HUES64 (cell line): Measurements from ENCODE around the gene NR1D1.

ENCODE experiments used
- H3K27ac ChIP-seq: 2 replicates; pipeline ENCODE4 v1.7.0; 2013; ENCODE audit warnings: low read depth, low read length, inconsistent platforms
- H3K27me3 ChIP-seq: 2 replicates; pipeline ENCODE4 v1.6.1; 2013; ENCODE audit warnings: mild to moderate bottlenecking, low read length; ENCODE audit not compliant: insufficient read depth
- H3K36me3 ChIP-seq: 2 replicates; pipeline ENCODE4 v1.6.1; 2013; ENCODE audit warnings: mild to moderate bottlenecking, low read length; ENCODE audit not compliant: insufficient read depth
- H3K4me1 ChIP-seq: 2 replicates; pipeline ENCODE4 v1.6.1; 2013; ENCODE audit warnings: mild to moderate bottlenecking, low read length, moderate library complexity; ENCODE audit not compliant: insufficient read depth
- H3K4me3 ChIP-seq: 2 replicates; pipeline ENCODE4 v1.5.1; 2013; ENCODE audit warnings: mild to moderate bottlenecking, low read length, moderate library complexity
- H3K9ac ChIP-seq: 2 replicates; pipeline ENCODE4 v1.6.1; 2013; ENCODE audit warnings: mild to moderate bottlenecking, low read depth, low read length
- H3K9me3 ChIP-seq: 2 replicates; pipeline ENCODE4 v1.6.1; 2013; ENCODE audit warnings: low read depth, low read length; ENCODE audit not compliant: insufficient read depth
- WGBS: fragments of 150-250, 120-280 bp; methylation state at CpG from one replicate; pipeline ENCODE4 v1.1.7; 2013; ENCODE audit warnings: missing lambda C conversion rate; 5-methylcytosine and 5-hydroxymethylcytosine counted together

Gene NR1D1

GRCh38 chr17:40084477-40084876 is 15.9 kb downstream of the NR1D1 start:
- 96% methylated on average over 14 of the region's 14 CpGs for WGBS
- H3K4me1 ChIP-seq, result no peaks in the 10 kb centered on the region; the same call in 1 of the 2 replicates
- H3K9ac ChIP-seq, result no peak overlapping the region
- no peaks in the 10 kb centered on the region for H3K27me3 ChIP-seq
- no peak overlapping the region for H3K27ac ChIP-seq
- no peaks in the 10 kb centered on the region for H3K9me3 ChIP-seq
- H3K36me3 ChIP-seq, result peaks cover 19% of the 10 kb centered on the region
- no peak overlapping the region for H3K4me3 ChIP-seq

- no peaks in the 10 kb centered on the region for H3K36me3 ChIP-seq
- H3K27me3 ChIP-seq, result no peaks in the 10 kb centered on the region
- WGBS, result 90% methylated on average over 3 of the region's 3 CpGs
- no peaks in the 10 kb centered on the region for H3K9me3 ChIP-seq
- H3K4me3 ChIP-seq, result no peak overlapping the region
- H3K4me1 ChIP-seq, result peaks cover 3% of the 10 kb centered on the region
- H3K27ac ChIP-seq, result no peak overlapping the region
- no peak overlapping the region for H3K9ac ChIP-seq
Measured at GRCh38 chr17:40079545-40079944, 20.8 kb downstream of the NR1D1 start.

GRCh38 chr17:40076591-40076990 is 23.8 kb downstream of the NR1D1 start:
- no peaks in the 10 kb centered on the region for H3K36me3 ChIP-seq
- no peak overlapping the region for H3K9ac ChIP-seq
- WGBS, result 95% methylated on average over 6 of the region's 7 CpGs
- no peaks in the 10 kb centered on the region for H3K9me3 ChIP-seq
- no peaks in the 10 kb centered on the region for H3K27me3 ChIP-seq
- H3K4me3 ChIP-seq, result no peak overlapping the region
- peaks cover 7% of the 10 kb centered on the region for H3K4me1 ChIP-seq
- H3K27ac ChIP-seq, result no peak overlapping the region

GRCh38 chr17:40075942-40076498 is 24.4 kb downstream of the NR1D1 start:
- no peak overlapping the region for H3K27ac ChIP-seq
- WGBS, result 92% methylated on average over 8 of the region's 8 CpGs
- no peaks in the 10 kb centered on the region for H3K27me3 ChIP-seq
- peaks cover 13% of the 10 kb centered on the region for H3K4me1 ChIP-seq
- H3K4me3 ChIP-seq, result no peak overlapping the region
- no peaks in the 10 kb centered on the region for H3K9me3 ChIP-seq
- no peak overlapping the region for H3K9ac ChIP-seq
- no peaks in the 10 kb centered on the region for H3K36me3 ChIP-seq

- no peak overlapping the region for H3K9ac ChIP-seq
- H3K27me3 ChIP-seq, result no peaks in the 10 kb centered on the region
- peaks cover 19% of the 10 kb centered on the region for H3K4me1 ChIP-seq
- WGBS, result 31% methylated on average over 11 of the region's 11 CpGs
- H3K27ac ChIP-seq, result peak overlapping the region; percentile 53
- no peak overlapping the region for H3K4me3 ChIP-seq
- no peaks in the 10 kb centered on the region for H3K36me3 ChIP-seq
- no peaks in the 10 kb centered on the region for H3K9me3 ChIP-seq
Measured at GRCh38 chr17:40075201-40075941, 25.0 kb downstream of the NR1D1 start.

GRCh38 chr17:40074871-40075200 is 25.6 kb downstream of the NR1D1 start:
- no peaks in the 10 kb centered on the region for H3K27me3 ChIP-seq
- H3K36me3 ChIP-seq, result no peaks in the 10 kb centered on the region
- H3K4me1 ChIP-seq, result peaks cover 25% of the 10 kb centered on the region
- H3K9me3 ChIP-seq, result no peaks in the 10 kb centered on the region
- H3K4me3 ChIP-seq, result no peak overlapping the region
- H3K9ac ChIP-seq, result no peak overlapping the region
- 93% methylated on average over 6 of the region's 6 CpGs for WGBS
- H3K27ac ChIP-seq, result peak overlapping the region; percentile 53

GRCh38 chr17:40074175-40074512 is 26.2 kb downstream of the NR1D1 start:
- no peaks in the 10 kb centered on the region for H3K9me3 ChIP-seq
- 91% methylated on average over 8 of the region's 8 CpGs for WGBS
- H3K4me3 ChIP-seq, result no peak overlapping the region
- H3K36me3 ChIP-seq, result no peaks in the 10 kb centered on the region
- no peaks in the 10 kb centered on the region for H3K27me3 ChIP-seq
- H3K9ac ChIP-seq, result no peak overlapping the region
- peaks cover 31% of the 10 kb centered on the region for H3K4me1 ChIP-seq
- no peak overlapping the region for H3K27ac ChIP-seq

GRCh38 chr17:40073454-40074174 is 26.8 kb downstream of the NR1D1 start:
- 94% methylated on average over 7 of the region's 7 CpGs for WGBS
- H3K9ac ChIP-seq, result no peak overlapping the region
- H3K9me3 ChIP-seq, result no peaks in the 10 kb centered on the region
- no peak overlapping the region for H3K27ac ChIP-seq
- no peaks in the 10 kb centered on the region for H3K27me3 ChIP-seq
- H3K36me3 ChIP-seq, result no peaks in the 10 kb centered on the region
- H3K4me1 ChIP-seq, result peaks cover 34% of the 10 kb centered on the region
- no peak overlapping the region for H3K4me3 ChIP-seq

- Histone ChIP-seq H3K27ac (no peak overlapping the region), H3K9me3 (no peaks in the 10 kb centered on the region), H3K4me3 (no peak overlapping the region), H3K27me3 (no peaks in the 10 kb centered on the region), H3K4me1 (peaks cover 38% of the 10 kb centered on the region), H3K36me3 (no peaks in the 10 kb centered on the region), H3K9ac (no peak overlapping the region)
- 84% methylated on average over 8 of the region's 8 CpGs for WGBS
Measured at GRCh38 chr17:40072735-40073346, 27.5 kb downstream of the NR1D1 start.

GRCh38 chr17:40072040-40072734 is 28.2 kb downstream of the NR1D1 start:
- no peak overlapping the region for H3K27ac ChIP-seq
- no peaks in the 10 kb centered on the region for H3K9me3 ChIP-seq
- no peaks in the 10 kb centered on the region for H3K27me3 ChIP-seq
- H3K4me1 ChIP-seq, result peaks cover 38% of the 10 kb centered on the region
- no peak overlapping the region for H3K4me3 ChIP-seq
- 80% methylated on average over 19 of the region's 19 CpGs for WGBS
- H3K36me3 ChIP-seq, result no peaks in the 10 kb centered on the region
- H3K9ac ChIP-seq, result no peak overlapping the region
